IMR-90 (cell line): ENCODE data around the gene RFXANK.

Experiments
- CEBPB ChIP-seq: IDR thresholded peaks from 2 replicates; pipeline ENCODE4 v1.6.1; 2012; ENCODE audit warnings: low read depth, low read length, improper control_type of control experiment
- CTCF ChIP-seq: conservative IDR thresholded peaks from 2 replicates; pipeline ENCODE4 v1.5.1; 2012; ENCODE audit warnings: mild to moderate bottlenecking, low read depth, low read length, improper control_type of control experiment
- ELK1 ChIP-seq: fragments of 150-350 bp; IDR thresholded peaks from 2 replicates; pipeline ENCODE4 v1.6.1; 2016; ENCODE audit warnings: low read depth, mild to moderate bottlenecking, low read length, moderate library complexity, borderline replicate concordance
- MAFK ChIP-seq: IDR thresholded peaks from 2 replicates; pipeline ENCODE4 v1.6.1; 2012; ENCODE audit warnings: low read depth, low read length, improper control_type of control experiment
- MAZ ChIP-seq: IDR thresholded peaks from 2 replicates; pipeline ENCODE4 v1.6.1; 2012; ENCODE audit warnings: low read depth, mild to moderate bottlenecking, low read length, improper control_type of control experiment, moderate library complexity, borderline replicate concordance
- MXI1 ChIP-seq: IDR thresholded peaks from 2 replicates; pipeline ENCODE4 v1.6.1; 2012; ENCODE audit warnings: low read depth, mild to moderate bottlenecking, low read length, moderate library complexity, borderline replicate concordance
- NFE2L2 ChIP-seq: fragments of 150-350 bp; IDR thresholded peaks from 2 replicates; pipeline ENCODE4 v1.6.1; 2016; ENCODE audit warnings: low read depth, mild to moderate bottlenecking, low read length
- POLR2A ChIP-seq: IDR thresholded peaks from 2 replicates; pipeline ENCODE4 v1.6.1; 2012; ENCODE audit warnings: mild to moderate bottlenecking, low read depth, low read length
- RCOR1 ChIP-seq: IDR thresholded peaks from 2 replicates; pipeline ENCODE4 v1.6.1; 2012; ENCODE audit warnings: mild to moderate bottlenecking, low read length, improper control_type of control experiment; ENCODE audit not compliant: insufficient replicate concordance
- RFX5 ChIP-seq: IDR thresholded peaks from 2 replicates; pipeline ENCODE4 v1.8.0; 2012; ENCODE audit warnings: low read depth, mild to moderate bottlenecking, low read length, moderate library complexity
- SMC3 ChIP-seq: fragments of 150-350 bp; IDR thresholded peaks from 2 replicates; pipeline ENCODE4 v1.6.1; 2016; ENCODE audit warnings: low read depth, mild to moderate bottlenecking, antibody characterized with exemption, low read length, moderate library complexity
- USF2 ChIP-seq: fragments of 150-350 bp; IDR thresholded peaks from 2 replicates; pipeline ENCODE4 v1.6.1; 2017; ENCODE audit warnings: mild to moderate bottlenecking, antibody characterized with exemption, low read length, low read depth

GRCh38 chr19:19160461-19161035 is 31.5 kb upstream of the RFXANK start:
- TF ChIP-seq ELK1 = no peak
- no peak for TF ChIP-seq CTCF
- no peak for TF ChIP-seq POLR2A
- no peak for TF ChIP-seq RFX5
- no peak for TF ChIP-seq MAZ
- no peak for TF ChIP-seq MXI1
- TF ChIP-seq MAFK = no peak
- no peak for TF ChIP-seq CEBPB
- no peak for TF ChIP-seq USF2
- TF ChIP-seq NFE2L2 = no peak
- TF ChIP-seq RCOR1 = no peak
- no peak for TF ChIP-seq SMC3
